PC-9 (cell line): ENCODE measurements around the gene DDX56. TPM values are rescaled to one million over a fixed set of nuclear protein-coding genes. Genes with fewer than 3 reads are reported as not detected.

ENCODE experiments used
- BruUV-seq: library from RNA; stranded (reverse); fragments of 400-500 nt; replicated peaks from 2 replicates; lab custom pipeline; 2021; lab: Mats Ljungman, UMichigan
- CTCF ChIA-PET: fragments of 300-600 bp; sonication (Branson Sonifier 250); formaldehyde crosslinking; loops from one replicate; lab custom pipeline; 2022; ENCODE audit warnings: antibody characterized with exemption; lab: Charles Lee
- POLR2A ChIA-PET: fragments of 300-600 bp; sonication (Branson Sonifier 250); formaldehyde crosslinking; loops from one replicate; lab custom pipeline; 2022; ENCODE audit warnings: antibody characterized with exemption; ENCODE audit not compliant: unreplicated experiment; lab: Charles Lee
- DNase-seq, 2 experiments: peaks; one replicate each; pipeline versions ENCODE4 v3.0.0 to v3.0.0-alpha.2; 2015 to 2022; ENCODE audit warnings: mixed read lengths in 1 of 2
- H2AFZ ChIP-seq: fragments of 200-600 bp; sonication (generic); 2 replicates; pipeline ENCODE4 v1.8.1; 2017; ENCODE audit warnings: antibody characterized with exemption
- H3F3A ChIP-seq: fragments of 200-600 bp; sonication (generic); 2 replicates; pipeline ENCODE4 v1.8.1; 2017; ENCODE audit warnings: antibody characterized with exemption, mild to moderate bottlenecking, low read depth; ENCODE audit not compliant: insufficient read depth
- H3K27ac ChIP-seq: fragments of 200-600 bp; sonication (generic); 2 replicates; pipeline ENCODE4 v1.6.1; 2016; ENCODE audit warnings: mixed run types
- H3K27me3 ChIP-seq: fragments of 200-600 bp; sonication (generic); 2 replicates; pipeline ENCODE4 v1.6.1; 2016; ENCODE audit warnings: low read depth, mixed run types; ENCODE audit not compliant: insufficient read depth
- H3K36me3 ChIP-seq: fragments of 200-600 bp; sonication (generic); 2 replicates; pipeline ENCODE4 v1.6.1; 2016; ENCODE audit warnings: low read depth, mixed run types
- H3K4me1 ChIP-seq: fragments of 200-600 bp; sonication (generic); replicated peaks from 2 replicates; pipeline ENCODE4 v1.6.1; 2016; ENCODE audit warnings: mixed run types; ENCODE audit not compliant: insufficient read depth
- H3K4me2 ChIP-seq: fragments of 200-600 bp; sonication (generic); 2 replicates; pipeline ENCODE4 v1.6.1; 2017; ENCODE audit warnings: mixed run types
- H3K4me3 ChIP-seq: fragments of 200-600 bp; sonication (generic); 2 replicates; pipeline ENCODE4 v1.6.1; 2016; ENCODE audit warnings: mixed run types
- H3K79me2 ChIP-seq: fragments of 200-600 bp; sonication (generic); 2 replicates; pipeline ENCODE4 v1.6.1; 2017; ENCODE audit warnings: low read depth, mixed run types
- H3K9me2 ChIP-seq: fragments of 200-600 bp; sonication (generic); 2 replicates; pipeline ENCODE4 v1.8.1; 2017; ENCODE audit warnings: mild to moderate bottlenecking; ENCODE audit not compliant: insufficient read depth
- H3K9me3 ChIP-seq: fragments of 200-600 bp; sonication (generic); 2 replicates; pipeline ENCODE4 v1.8.1; 2016; ENCODE audit warnings: low read depth; ENCODE audit not compliant: insufficient read depth
- H4K20me1 ChIP-seq: fragments of 200-600 bp; sonication (generic); 2 replicates; pipeline ENCODE4 v1.8.1; 2017; ENCODE audit not compliant: insufficient read depth
- EZH2 ChIP-seq: fragments of 200-600 bp; sonication (generic); IDR thresholded peaks from 2 replicates; pipeline ENCODE4 v1.8.0; 2017; ENCODE audit warnings: antibody characterized with exemption, low read depth
- intact Hi-C: fragments of 100-400 bp; cut with micrococcal nuclease; formaldehyde crosslinking; loops from one replicate; pipeline ENCODE4 v1.10.0; 2022; ENCODE audit not compliant: unreplicated experiment
- total RNA-seq: library from RNA; stranded (reverse); gene quantifications from 2 replicates; pipeline ENCODE4 v1.2.3, GENCODE V29; 2021
- TF ChIP-seq, protein P1 (sequence below): fragments of 200-600 bp; sonication (generic); conservative IDR thresholded peaks from 2 replicates; pipeline ENCODE4 v1.6.1; 2017; ENCODE audit warnings: mixed run types, antibody characterized with exemption, mild to moderate bottlenecking, moderate library complexity

DDX56 gene
- total RNA-seq, 1 experiment from 2014 or later: 113 TPM

DNA sequence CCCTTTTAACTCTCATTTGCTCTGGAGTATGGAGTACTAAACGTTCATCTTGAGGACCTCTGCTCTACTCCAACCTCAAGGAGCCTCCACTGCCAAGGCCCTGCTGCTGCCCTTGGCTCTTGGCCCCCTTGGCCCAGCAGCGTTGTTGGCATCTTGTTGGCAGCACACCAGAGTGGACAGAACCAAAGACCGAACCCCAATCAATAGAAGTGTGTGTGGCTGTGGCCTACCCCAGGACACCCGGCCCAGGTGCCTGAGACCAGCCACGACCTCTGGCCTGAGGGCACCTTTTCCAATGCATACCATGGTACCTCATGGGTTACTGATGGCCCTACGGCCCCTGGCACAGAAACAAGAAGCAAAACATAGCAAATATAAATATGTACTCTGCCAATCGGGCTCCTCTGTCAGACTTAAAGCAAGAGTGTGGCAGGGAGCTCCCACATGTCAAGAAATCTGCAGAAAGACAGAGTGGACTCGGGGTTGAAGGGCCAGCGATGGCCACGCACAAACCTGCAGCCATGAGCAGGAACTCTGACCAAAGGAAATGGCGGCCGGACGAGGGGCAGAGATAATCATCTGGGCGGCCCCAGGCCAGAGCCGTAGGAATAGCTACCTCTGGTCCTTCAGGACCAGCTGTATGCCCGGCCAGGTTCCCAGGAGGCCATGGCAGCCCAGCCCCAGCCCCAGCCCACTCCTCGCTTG lies 35.5 kb downstream of the DDX56 start:
- H3K36me3 ChIP-seq: no peaks in the 10 kb centered on the region
- no peak for DNase-seq
- peaks cover 11% of the 10 kb centered on the region for H3F3A ChIP-seq
- H3K4me3 ChIP-seq: no peak overlapping the region
- no peak overlapping the region for H3K27ac ChIP-seq
- ChIA-PET CTCF (no interaction called here), POLR2A (interaction anchor here (0.6 kb wide), 1 partner anchor 12 kb away, joined by 5 read pairs; no protein-coding TSS in a partner anchor)
- H3K4me1 ChIP-seq: peaks cover 18% of the 10 kb centered on the region
- no peak overlapping the region for H3K4me2 ChIP-seq
- H2AFZ ChIP-seq: no peak overlapping the region
- no peaks in the 10 kb centered on the region for H3K27me3 ChIP-seq
- H3K9me2 ChIP-seq: no peaks in the 10 kb centered on the region
- H3K79me2 ChIP-seq: no peaks in the 10 kb centered on the region
- intact Hi-C loops: no loop called here
- no peaks in the 10 kb centered on the region for H4K20me1 ChIP-seq
- BruUV-seq: no TSS peak
- H3K9me3 ChIP-seq: no peaks in the 10 kb centered on the region
- TF ChIP-seq, protein P1, sequence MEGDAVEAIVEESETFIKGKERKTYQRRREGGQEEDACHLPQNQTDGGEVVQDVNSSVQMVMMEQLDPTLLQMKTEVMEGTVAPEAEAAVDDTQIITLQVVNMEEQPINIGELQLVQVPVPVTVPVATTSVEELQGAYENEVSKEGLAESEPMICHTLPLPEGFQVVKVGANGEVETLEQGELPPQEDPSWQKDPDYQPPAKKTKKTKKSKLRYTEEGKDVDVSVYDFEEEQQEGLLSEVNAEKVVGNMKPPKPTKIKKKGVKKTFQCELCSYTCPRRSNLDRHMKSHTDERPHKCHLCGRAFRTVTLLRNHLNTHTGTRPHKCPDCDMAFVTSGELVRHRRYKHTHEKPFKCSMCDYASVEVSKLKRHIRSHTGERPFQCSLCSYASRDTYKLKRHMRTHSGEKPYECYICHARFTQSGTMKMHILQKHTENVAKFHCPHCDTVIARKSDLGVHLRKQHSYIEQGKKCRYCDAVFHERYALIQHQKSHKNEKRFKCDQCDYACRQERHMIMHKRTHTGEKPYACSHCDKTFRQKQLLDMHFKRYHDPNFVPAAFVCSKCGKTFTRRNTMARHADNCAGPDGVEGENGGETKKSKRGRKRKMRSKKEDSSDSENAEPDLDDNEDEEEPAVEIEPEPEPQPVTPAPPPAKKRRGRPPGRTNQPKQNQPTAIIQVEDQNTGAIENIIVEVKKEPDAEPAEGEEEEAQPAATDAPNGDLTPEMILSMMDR: no peak
- no peak for TF ChIP-seq EZH2

DNA sequence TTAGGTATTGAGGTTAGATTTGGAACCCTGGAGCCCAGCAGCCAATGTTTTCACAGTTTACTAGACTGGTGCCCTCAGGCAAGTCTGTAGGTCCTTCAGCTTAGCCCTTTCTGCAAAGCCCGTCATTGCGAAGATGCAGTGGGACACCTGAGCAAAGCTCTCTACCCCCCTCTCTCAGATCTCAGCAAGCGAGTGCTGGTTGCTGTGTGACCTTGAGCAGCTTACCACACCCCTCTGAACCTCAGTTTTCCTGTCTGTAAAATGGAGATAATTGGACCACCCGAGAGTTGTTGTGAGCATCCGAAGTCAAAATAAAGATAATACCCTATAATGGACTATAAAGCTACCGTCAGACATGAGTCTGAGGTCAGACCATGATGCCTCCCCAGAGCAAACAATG lies 36.3 kb downstream of the DDX56 start:
- H3K36me3 ChIP-seq: no peaks in the 10 kb centered on the region
- TF ChIP-seq, protein P1: no peak
- no peak for TF ChIP-seq EZH2
- no peak overlapping the region for H3K4me3 ChIP-seq
- no peaks in the 10 kb centered on the region for H4K20me1 ChIP-seq
- no peaks in the 10 kb centered on the region for H3K27me3 ChIP-seq
- no peaks in the 10 kb centered on the region for H3K79me2 ChIP-seq
- DNase-seq: no peak
- H3K4me2 ChIP-seq: no peak overlapping the region
- no peak overlapping the region for H3K27ac ChIP-seq
- no peaks in the 10 kb centered on the region for H3K9me3 ChIP-seq
- BruUV-seq: no TSS peak
- peaks cover 3% of the 10 kb centered on the region; the same call in 1 of the 2 replicates for H3F3A ChIP-seq
- H3K9me2 ChIP-seq: no peaks in the 10 kb centered on the region
- ChIA-PET CTCF (no interaction called here), POLR2A (no interaction called here)
- intact Hi-C loops: no loop called here
- H2AFZ ChIP-seq: no peak overlapping the region
- H3K4me1 ChIP-seq: peaks cover 10% of the 10 kb centered on the region

DNA sequence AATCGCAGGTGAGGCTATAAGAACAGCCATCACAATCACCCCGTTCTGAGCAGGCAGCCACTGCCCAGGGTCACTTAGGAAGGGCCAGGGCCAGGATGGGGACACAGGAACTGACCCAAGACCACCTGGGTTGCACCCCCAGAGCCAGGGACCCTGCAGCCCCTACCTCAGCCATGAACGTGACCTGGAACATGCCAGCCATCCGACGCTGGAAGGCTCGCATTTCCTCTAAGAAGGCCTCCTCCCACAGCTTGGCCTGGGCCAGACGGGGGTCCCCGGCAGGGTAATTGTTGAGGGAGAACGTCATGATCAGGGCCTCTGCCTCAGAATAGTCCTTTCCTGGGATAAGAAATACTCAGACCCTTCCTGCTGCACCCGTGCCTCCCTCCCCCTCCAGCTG lies 37.6 kb downstream of the DDX56 start:
- no peak overlapping the region for H3K4me3 ChIP-seq
- no peaks in the 10 kb centered on the region for H3K36me3 ChIP-seq
- BruUV-seq: no TSS peak
- no peaks in the 10 kb centered on the region for H3K9me3 ChIP-seq
- H3K9me2 ChIP-seq: no peaks in the 10 kb centered on the region
- no peak for DNase-seq
- H2AFZ ChIP-seq: no peak overlapping the region
- ChIA-PET CTCF (no interaction called here), POLR2A (no interaction called here)
- TF ChIP-seq EZH2: no peak
- TF ChIP-seq, protein P1: no peak
- H3K27ac ChIP-seq: no peak overlapping the region
- H3F3A ChIP-seq: no peaks in the 10 kb centered on the region
- H3K27me3 ChIP-seq: no peaks in the 10 kb centered on the region
- H3K79me2 ChIP-seq: no peaks in the 10 kb centered on the region
- H3K4me2 ChIP-seq: no peak overlapping the region
- intact Hi-C loops: no loop called here
- no peaks in the 10 kb centered on the region for H4K20me1 ChIP-seq
- H3K4me1 ChIP-seq: no peaks in the 10 kb centered on the region
